Measurements from ENCODE around the gene COL13A1.

The COL13A1 gene

DNA sequence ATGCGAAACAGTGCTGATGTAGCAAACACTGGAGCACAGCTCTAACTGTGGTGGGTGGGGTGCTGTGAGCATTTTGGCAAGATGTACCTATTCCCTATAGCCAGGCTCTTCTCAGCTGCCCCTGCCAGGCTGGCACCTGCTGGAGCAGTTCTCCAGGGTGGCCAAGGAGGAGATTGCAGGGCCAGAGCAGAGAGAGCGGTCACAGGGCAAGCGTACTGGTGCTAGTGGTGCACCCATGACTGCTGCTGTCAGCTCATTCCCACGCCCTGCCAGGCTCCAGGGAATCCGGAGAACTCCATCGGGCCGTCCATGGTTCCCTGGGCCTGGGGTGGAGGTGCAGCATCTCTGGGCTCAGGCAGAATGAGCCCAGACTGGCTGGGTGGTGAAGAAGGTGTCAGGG lies 2.1 kb downstream of the COL13A1 start:
- TF ChIP-seq, protein P1, sequence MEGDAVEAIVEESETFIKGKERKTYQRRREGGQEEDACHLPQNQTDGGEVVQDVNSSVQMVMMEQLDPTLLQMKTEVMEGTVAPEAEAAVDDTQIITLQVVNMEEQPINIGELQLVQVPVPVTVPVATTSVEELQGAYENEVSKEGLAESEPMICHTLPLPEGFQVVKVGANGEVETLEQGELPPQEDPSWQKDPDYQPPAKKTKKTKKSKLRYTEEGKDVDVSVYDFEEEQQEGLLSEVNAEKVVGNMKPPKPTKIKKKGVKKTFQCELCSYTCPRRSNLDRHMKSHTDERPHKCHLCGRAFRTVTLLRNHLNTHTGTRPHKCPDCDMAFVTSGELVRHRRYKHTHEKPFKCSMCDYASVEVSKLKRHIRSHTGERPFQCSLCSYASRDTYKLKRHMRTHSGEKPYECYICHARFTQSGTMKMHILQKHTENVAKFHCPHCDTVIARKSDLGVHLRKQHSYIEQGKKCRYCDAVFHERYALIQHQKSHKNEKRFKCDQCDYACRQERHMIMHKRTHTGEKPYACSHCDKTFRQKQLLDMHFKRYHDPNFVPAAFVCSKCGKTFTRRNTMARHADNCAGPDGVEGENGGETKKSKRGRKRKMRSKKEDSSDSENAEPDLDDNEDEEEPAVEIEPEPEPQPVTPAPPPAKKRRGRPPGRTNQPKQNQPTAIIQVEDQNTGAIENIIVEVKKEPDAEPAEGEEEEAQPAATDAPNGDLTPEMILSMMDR (conservative IDR thresholded peaks at IDR 0.05; ENCODE audit: low read depth) = no peak
- CTCF ChIA-PET = interaction anchor here (0.9 to 1.1 kb wide), 2 partner anchors 23 to 111 kb away, joined by 3 to 8 read pairs; no protein-coding TSS in a partner anchor
- H3K27ac ChIP-seq = no peak overlapping the region
- no peak for DNase-seq (ENCODE audit: low spot score)
- POLR2A ChIA-PET (ENCODE audit: low non-redundant PET) = no interaction called here

DNA sequence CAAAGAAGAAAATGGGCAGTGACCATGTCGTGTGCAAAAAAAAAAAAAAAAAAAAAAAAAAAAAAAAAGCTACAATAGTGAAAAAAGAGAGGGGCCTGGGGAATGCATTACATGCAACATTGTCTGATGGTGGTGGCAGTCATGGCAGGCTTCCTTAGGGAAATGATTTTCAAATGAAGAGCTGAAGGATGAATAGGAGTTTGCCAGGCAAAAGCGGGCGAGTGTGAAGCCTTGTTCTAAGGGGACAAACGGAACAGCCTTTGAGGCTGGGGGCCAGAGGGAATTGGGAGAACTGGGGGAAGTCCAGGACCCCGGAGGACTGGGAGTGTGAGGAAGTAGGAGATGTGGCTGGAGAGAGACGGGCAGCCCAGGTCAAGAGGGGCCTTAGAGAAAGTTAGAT lies 3.1 kb downstream of the COL13A1 start:
- TF ChIP-seq, protein P1 (conservative IDR thresholded peaks at IDR 0.05; ENCODE audit: low read depth) = no peak
- H3K27ac ChIP-seq = no peak overlapping the region
- CTCF ChIA-PET = interaction anchor here (0.9 kb wide), 2 partner anchors 22 to 71 kb away, joined by 3 to 4 read pairs; no protein-coding TSS in a partner anchor
- POLR2A ChIA-PET (ENCODE audit: low non-redundant PET) = no interaction called here
- no peak for DNase-seq (ENCODE audit: low spot score)

DNA sequence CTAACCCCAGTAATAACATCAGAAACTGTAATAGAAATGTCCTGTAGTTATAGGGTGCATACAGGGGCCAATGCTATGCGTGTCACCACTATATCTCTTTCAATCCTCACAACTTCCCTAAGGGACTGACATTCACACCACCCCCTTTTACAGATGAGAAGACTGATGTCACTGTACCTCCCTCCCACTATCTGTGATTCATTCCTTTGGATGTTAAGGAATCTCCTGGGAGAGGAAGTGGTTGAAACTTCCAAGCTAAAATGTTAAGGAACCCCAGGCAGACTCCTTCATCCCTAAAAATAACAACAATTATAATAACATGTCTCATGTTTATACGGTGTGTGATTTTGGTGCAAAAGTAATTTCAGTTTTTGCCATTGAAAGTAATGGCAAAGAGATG lies 5.4 kb downstream of the COL13A1 start:
- CTCF ChIA-PET = interaction anchor here (1.4 kb wide), 1 partner anchor 108 kb away, joined by 4 read pairs; no protein-coding TSS in a partner anchor
- POLR2A ChIA-PET (ENCODE audit: low non-redundant PET) = no interaction called here
- DNase-seq (ENCODE audit: low spot score) = peak; percentile 75
- TF ChIP-seq, protein P1 (conservative IDR thresholded peaks at IDR 0.05; ENCODE audit: low read depth) = no peak
- H3K27ac ChIP-seq = no peak overlapping the region

DNA sequence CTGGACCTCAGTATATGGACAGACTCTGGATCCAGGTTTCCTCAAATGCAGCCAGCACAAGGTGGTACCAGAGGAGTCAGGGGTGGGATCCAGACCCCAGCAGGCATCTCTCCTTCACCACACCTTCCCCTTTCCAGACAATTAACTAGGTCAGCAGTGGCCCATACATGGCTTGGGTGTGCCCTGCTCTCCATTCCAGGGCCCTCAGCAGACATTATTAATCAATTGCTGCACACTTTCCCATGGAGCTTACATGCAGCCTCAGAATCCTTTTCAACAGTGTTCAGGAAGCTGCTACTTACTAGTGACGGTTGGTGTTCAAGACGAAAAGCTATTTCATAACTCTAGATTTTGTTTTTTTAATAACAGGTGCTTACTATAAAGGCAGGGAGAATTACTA lies 6.0 kb downstream of the COL13A1 start:
- POLR2A ChIA-PET (ENCODE audit: low non-redundant PET) = no interaction called here
- H3K27ac ChIP-seq = no peak overlapping the region
- TF ChIP-seq, protein P1 (conservative IDR thresholded peaks at IDR 0.05; ENCODE audit: low read depth) = no peak
- peak; percentile 38 for DNase-seq (ENCODE audit: low spot score)
- CTCF ChIA-PET = interaction anchor here (1.4 kb wide), 1 partner anchor 107 kb away, joined by 4 read pairs; no protein-coding TSS in a partner anchor

DNA sequence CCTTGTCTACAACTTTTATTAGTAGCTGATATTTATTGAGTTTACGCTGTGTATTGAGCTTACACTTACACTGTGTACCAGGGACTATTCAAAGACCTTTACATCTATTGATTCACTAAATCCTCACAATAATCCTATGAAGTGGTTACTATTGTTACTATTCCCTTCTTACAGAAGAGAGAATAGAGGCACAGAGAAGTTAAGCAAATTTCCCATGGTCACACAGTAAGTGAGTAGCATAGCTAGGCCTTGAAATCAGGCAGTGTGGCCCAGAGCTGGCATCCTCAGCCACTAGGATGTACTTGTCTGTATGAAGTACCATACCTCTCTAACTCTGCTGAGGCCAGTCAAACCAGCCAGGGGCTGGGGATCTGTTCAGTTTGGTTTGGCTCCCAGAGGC lies 7.6 kb downstream of the COL13A1 start:
- TF ChIP-seq, protein P1 (conservative IDR thresholded peaks at IDR 0.05; ENCODE audit: low read depth) = no peak
- H3K27ac ChIP-seq = no peak overlapping the region
- DNase-seq (ENCODE audit: low spot score) = no peak
- ChIA-PET CTCF (interaction anchor here (0.8 to 1.0 kb wide), 2 partner anchors 20 to 23 kb away, joined by 3 read pairs; no protein-coding TSS in a partner anchor), POLR2A (ENCODE audit: low non-redundant PET) (no interaction called here)

DNA sequence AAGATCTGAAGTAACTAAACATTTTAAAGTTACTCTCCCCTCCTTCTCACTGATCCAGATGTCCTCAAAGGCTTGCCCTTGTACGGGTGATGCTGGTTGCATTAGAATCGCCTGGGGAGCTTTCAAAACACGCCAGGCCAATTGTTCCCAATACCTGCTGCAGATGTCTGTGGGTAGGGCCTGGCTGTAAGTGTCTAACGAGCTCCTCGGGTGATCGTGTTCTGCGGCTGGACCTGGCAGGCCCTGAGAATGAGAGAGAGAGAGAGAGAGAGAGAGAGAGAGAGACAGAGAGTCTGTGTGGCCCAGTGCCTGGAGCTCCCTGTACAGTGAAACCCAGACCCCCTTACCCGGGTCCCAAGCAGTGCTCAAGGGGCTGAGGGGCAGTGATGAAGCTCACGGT lies 8.4 kb downstream of the COL13A1 start:
- ChIA-PET POLR2A (ENCODE audit: low non-redundant PET) (no interaction called here), CTCF (interaction anchor here (0.6 to 1.0 kb wide), 2 partner anchors 20 to 127 kb away, joined by 3 read pairs; no protein-coding TSS in a partner anchor)
- no peak overlapping the region for H3K27ac ChIP-seq
- TF ChIP-seq, protein P1 (conservative IDR thresholded peaks at IDR 0.05; ENCODE audit: low read depth) = no peak
- DNase-seq (ENCODE audit: low spot score) = no peak
